GM20000 (cell line): Measurements from ENCODE around the gene MYL3.
A peak's percentile ranks its signal among the peaks of the same experiment; 100 is the strongest.
"Not testable (repeated sequence)": the region's sequence is repeated elsewhere in the genome, so short reads cannot be mapped to it uniquely, and the experiment has no call there.

Source experiments
- DNase-seq: peaks from one replicate; pipeline ENCODE4 v3.0.0; 2012; ENCODE audit warnings: low spot score
- CTCF ChIP-seq: IDR thresholded peaks from 2 replicates; pipeline ENCODE4 v1.5.1; 2012; ENCODE audit warnings: mild to moderate bottlenecking, control low read depth; ENCODE audit errors: extremely low read depth, missing control alignments

The MYL3 gene

DNA sequence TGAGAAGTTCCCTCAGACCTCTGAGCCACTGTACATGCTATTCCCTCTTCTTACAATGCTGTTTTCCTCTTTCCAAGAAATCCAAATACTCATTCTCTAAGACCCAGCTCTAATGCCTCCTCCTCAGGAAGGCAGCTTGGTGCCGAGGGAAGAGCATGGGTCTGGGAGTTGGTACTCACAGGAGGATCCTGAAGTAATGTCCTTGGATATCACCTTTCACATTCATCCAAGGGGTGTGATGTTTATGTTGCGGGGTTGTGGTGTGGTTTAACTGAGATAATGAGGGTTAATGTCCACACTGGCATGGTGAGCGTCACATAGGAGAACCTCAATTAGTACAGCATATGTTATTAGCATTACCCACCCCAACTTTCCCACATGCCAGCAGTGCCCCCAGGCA, 31.9 kb downstream of the MYL3 start:
- no peak for TF ChIP-seq CTCF
- DNase-seq, result no peak

DNA sequence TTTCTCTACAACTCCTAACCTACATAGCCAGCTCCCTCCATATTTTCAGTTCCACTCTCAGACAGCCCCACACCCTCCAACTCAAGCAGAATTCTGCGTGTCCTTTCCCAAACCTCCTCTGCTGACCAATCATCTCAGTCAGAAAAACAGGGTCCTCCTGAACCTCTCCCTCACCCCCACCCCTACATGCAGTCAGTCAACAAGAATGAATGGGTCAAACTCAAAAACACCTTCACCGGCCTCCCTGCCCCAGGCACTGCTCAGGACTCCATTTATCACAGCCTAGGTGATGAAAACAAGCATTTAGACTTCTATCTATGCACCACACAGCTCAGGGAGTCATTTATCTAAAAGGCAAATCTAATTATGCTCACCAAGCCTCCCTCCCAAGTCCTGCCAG, 32.4 kb downstream of the MYL3 start:
- no peak for DNase-seq
- TF ChIP-seq CTCF, result no peak

DNA sequence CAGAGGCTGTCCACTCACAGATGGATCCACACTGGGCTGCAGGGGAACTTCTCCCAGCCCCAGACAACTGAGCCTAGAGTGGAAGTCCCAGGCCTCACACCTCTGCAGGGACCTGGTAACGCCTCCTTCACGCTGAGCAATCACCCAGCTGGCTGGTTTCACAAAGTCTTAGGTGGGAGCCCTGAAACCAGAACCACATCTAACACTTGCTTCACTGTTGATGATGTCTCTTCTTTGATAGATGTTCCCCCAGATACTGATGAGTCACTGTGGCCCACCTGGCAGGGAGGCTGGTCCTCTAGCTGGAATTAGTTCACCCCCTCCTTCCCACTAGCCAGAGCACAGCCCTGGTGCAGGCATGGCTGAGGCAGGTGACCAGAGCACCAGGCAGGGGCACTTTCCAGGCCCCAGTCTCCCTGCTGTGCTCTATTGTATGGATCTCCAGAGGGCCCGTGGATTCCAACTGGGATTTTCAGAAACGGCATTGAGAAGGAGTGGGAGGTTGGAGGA, 33.5 kb downstream of the MYL3 start:
- no peak for TF ChIP-seq CTCF
- DNase-seq, result peak; percentile 83

GRCh38 chr3:46825450-46825849, 37.8 kb downstream of the MYL3 start:
- DNase-seq, result no peak
- TF ChIP-seq CTCF, result no peak

DNA sequence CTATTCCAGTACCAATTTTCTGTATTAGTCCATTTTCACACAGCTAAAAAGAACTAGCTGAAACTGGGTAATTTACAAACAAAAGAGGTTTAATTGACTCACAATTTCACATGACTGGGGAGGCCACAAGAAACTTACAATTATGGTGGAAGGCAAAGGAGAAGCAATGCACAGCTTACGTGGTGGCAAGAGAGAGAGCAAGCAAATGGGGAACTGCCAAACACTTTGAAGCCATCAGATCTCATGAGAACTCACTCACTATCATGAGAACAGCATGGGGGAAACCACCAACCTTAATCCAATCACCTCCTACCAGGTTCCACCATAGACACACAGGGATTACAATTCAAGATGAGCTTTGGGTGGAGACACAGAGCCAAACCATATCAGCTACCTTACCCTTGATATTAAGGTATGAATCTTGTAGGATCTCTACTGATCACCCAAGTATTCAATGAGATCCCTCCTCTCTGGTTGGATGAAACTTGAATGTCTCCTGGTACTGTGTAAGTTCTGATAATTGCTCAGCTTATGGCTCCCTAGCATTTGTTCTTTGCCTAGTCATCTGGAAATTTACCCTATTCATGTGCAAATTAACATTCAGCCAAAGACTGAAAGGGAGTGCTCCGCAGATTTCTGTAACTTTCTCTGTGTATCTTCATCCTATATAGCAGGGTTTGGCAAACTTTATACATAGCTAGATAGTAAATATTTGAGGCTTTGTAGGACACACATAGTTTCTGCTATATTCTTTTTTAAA, 38.9 kb downstream of the MYL3 start:
- no peak for TF ChIP-seq CTCF
- no peak for DNase-seq

DNA sequence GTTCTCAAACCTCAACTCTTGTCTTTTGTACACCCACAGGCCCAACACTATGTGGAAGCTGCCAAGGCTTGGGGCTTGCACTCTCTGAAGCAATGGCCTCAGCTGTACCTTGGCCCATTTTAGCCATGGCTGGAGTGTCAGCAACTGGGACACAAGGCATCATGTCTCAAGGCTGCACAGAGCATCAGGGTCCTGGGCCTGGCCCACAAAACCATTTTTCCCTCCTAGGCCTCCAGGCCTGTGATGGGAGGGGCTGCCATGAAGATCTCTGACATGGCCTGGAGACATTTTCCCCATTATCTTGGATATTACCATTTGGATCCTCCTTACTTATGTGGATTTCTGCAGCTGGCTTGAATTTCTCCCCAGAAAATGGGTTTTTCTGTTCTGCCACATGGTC, 39.9 kb downstream of the MYL3 start:
- not testable (repeated sequence) for DNase-seq

GRCh38 chr3:46821553-46821952, 41.7 kb downstream of the MYL3 start:
- TF ChIP-seq CTCF, result no peak
- DNase-seq, result no peak

DNA sequence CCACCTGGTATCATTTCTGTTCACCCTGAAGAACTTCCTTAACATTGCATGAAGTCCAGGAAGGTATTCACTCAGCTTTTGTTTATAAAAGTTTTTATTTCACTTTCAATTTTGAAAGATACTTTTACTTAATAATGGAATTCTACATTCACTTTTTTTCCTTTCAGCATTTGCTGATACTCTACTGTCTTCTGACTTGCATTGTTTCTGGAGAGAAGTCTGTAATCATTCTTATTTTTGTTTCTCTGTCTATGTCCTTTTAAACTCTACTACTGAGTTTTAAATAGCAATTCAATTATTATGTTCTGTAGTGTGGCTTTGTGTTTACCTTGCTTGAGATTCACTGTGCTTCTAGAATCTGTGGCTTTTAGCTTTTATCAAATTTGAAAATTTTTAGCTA, 42.4 kb downstream of the MYL3 start:
- no peak for DNase-seq
- no peak for TF ChIP-seq CTCF
